WTC11 (cell line): ENCODE data around the gene TGFBR1. TPM values are rescaled to one million over a fixed set of nuclear protein-coding genes. Genes with fewer than 3 reads are reported as not detected.
A peak's percentile ranks its signal among the peaks of the same experiment; 100 is the strongest.

Experiments
- ATAC-seq: fragments of 200-7000 bp; cut with Tn5 transposase; 2 replicates; pipeline ENCODE4 v1.10.0; 2021; ENCODE audit warnings: mild to moderate bottlenecking, moderate library complexity
- CTCF ChIA-PET: fragments of 300-600 bp; sonication (Branson Sonifier 250); formaldehyde crosslinking; loops from one replicate; lab custom pipeline; 2021; ENCODE audit warnings: antibody characterized with exemption; lab: Charles Lee
- POLR2A ChIA-PET: fragments of 350-600 bp; sonication (Branson Sonifier 250); formaldehyde crosslinking; loops from one replicate; lab custom pipeline; 2021; ENCODE audit warnings: antibody characterized with exemption; lab: Charles Lee
- DNase-seq: peaks from one replicate; pipeline ENCODE4 v3.0.0; 2021; ENCODE audit warnings: low spot score
- H3K27ac Mint-ChIP-seq: 2 replicates; pipeline ENCODE4 v1.8.0; 2021; ENCODE audit warnings: mixed read lengths
- H3K27me3 Mint-ChIP-seq: 2 replicates; pipeline ENCODE4 v1.8.0; 2021; ENCODE audit warnings: low read depth, mild to moderate bottlenecking, moderate library complexity, mixed read lengths
- H3K36me3 Mint-ChIP-seq: 2 replicates; pipeline ENCODE4 v1.8.0; 2021; ENCODE audit warnings: mixed read lengths
- H3K4me1 Mint-ChIP-seq: 2 replicates; pipeline ENCODE4 v1.8.0; 2022; ENCODE audit warnings: mixed read lengths
- H3K4me3 Mint-ChIP-seq: 2 replicates; pipeline ENCODE4 v1.8.0; 2021; ENCODE audit warnings: mild to moderate bottlenecking, moderate library complexity, mixed read lengths
- H3K9me3 Mint-ChIP-seq: 2 replicates; pipeline ENCODE4 v1.8.0; 2021; ENCODE audit warnings: mixed read lengths
- CREM ChIP-seq: sonication (generic); formaldehyde crosslinking; IDR thresholded peaks from 2 replicates; pipeline ENCODE4 v1.8.1; 2022; ENCODE audit warnings: mild to moderate bottlenecking, missing genetic modification reagents, moderate library complexity
- GRHL2 ChIP-seq: fragments of 250-450 bp; sonication (Bioruptor Pico); IDR thresholded peaks from 2 replicates; pipeline ENCODE4 v1.8.0; 2022; ENCODE audit warnings: mild to moderate bottlenecking, moderate library complexity; ENCODE audit not compliant: insufficient replicate concordance, severe bottlenecking
- GTF2I ChIP-seq: fragments of 250-450 bp; sonication (Bioruptor Pico); conservative IDR thresholded peaks from 2 replicates; pipeline ENCODE4 v1.4.0; 2021; ENCODE audit warnings: mild to moderate bottlenecking
- HMGA2 ChIP-seq: fragments of 250-450 bp; sonication (Bioruptor Pico); IDR thresholded peaks from 2 replicates; pipeline ENCODE4 v1.4.0; 2021; ENCODE audit warnings: mild to moderate bottlenecking, moderate library complexity
- IRF2 ChIP-seq: sonication (generic); formaldehyde crosslinking; IDR thresholded peaks from 2 replicates; pipeline ENCODE4 v1.8.0; 2022; ENCODE audit warnings: low read depth, missing genetic modification reagents, borderline replicate concordance
- JUN ChIP-seq: sonication (generic); formaldehyde crosslinking; IDR thresholded peaks from 2 replicates; pipeline ENCODE4 v1.8.0; 2023; ENCODE audit warnings: mild to moderate bottlenecking, missing genetic modification reagents
- NR2C2 ChIP-seq: sonication (generic); formaldehyde crosslinking; IDR thresholded peaks from 2 replicates; pipeline ENCODE4 v1.8.0; 2022; ENCODE audit warnings: mild to moderate bottlenecking, missing genetic modification reagents
- ZNF219 ChIP-seq: sonication (generic); formaldehyde crosslinking; IDR thresholded peaks from 2 replicates; pipeline ENCODE4 v1.8.0; 2023; ENCODE audit warnings: missing genetic modification reagents, mild to moderate bottlenecking, borderline replicate concordance
- ZNF416 ChIP-seq: fragments of 250-450 bp; sonication (Bioruptor Pico); IDR thresholded peaks from 2 replicates; pipeline ENCODE4 v1.9.0; 2021; ENCODE audit warnings: mild to moderate bottlenecking, inconsistent platforms
- ZNF671 ChIP-seq: fragments of 250-450 bp; sonication (Bioruptor Pico); IDR thresholded peaks from 2 replicates; pipeline ENCODE4 v1.8.0; 2021; ENCODE audit warnings: mild to moderate bottlenecking
- total RNA-seq: library from RNA; stranded (reverse); gene quantifications from 3 replicates; pipeline ENCODE4 v1.2.3, GENCODE V29; 2021
- TF ChIP-seq, protein P1 (sequence below): sonication (generic); formaldehyde crosslinking; IDR thresholded peaks from 2 replicates; pipeline ENCODE4 v1.8.0; 2022; ENCODE audit warnings: mild to moderate bottlenecking, missing genetic modification reagents
- TF ChIP-seq, protein P2 (sequence below): sonication (generic); formaldehyde crosslinking; IDR thresholded peaks from 2 replicates; pipeline ENCODE4 v1.8.1; 2022; ENCODE audit warnings: low read depth, mild to moderate bottlenecking, moderate library complexity, missing genetic modification reagents, borderline replicate concordance
- TF ChIP-seq, protein P3 (sequence below): sonication (generic); formaldehyde crosslinking; conservative IDR thresholded peaks from 2 replicates; pipeline ENCODE4 v1.8.1; 2022; ENCODE audit warnings: mild to moderate bottlenecking, missing genetic modification reagents
- TF ChIP-seq, protein P4 (sequence below): fragments of 250-450 bp; sonication (Bioruptor Pico); IDR thresholded peaks from 2 replicates; pipeline ENCODE4 v1.9.0; 2021; ENCODE audit warnings: moderate library complexity, mild to moderate bottlenecking, inconsistent platforms, borderline replicate concordance
- TF ChIP-seq, protein P5 (sequence below): sonication (generic); formaldehyde crosslinking; IDR thresholded peaks from 2 replicates; pipeline ENCODE4 v1.8.1; 2023; ENCODE audit warnings: mild to moderate bottlenecking, missing genetic modification reagents
- TF ChIP-seq, protein P6 (sequence below): sonication (generic); formaldehyde crosslinking; IDR thresholded peaks from 2 replicates; pipeline ENCODE4 v1.8.1; 2023; ENCODE audit warnings: mild to moderate bottlenecking, moderate library complexity, missing genetic modification reagents

TGFBR1 gene
- total RNA-seq, 1 experiment from 2014 or later = 42.4 TPM

DNA sequence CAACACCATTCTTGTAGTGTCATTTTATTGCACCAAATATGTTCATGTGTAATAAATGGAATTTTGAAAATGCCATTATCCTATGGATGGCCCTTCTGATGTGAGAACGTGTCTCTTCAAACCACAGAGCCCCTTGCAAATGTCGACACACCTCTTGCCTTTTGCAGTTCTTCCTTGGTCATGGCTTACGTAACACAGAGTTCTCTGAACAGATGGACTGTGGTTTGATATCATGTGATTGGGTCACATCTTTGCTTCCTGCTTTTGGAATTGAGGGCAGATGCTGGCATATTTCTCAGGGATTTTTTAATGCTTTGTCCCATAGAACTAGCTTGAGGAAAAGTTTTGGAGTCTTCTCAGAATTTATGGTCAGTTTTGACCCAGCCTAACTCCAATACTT, 4.6 kb downstream of the TGFBR1 start (continued):
- TF ChIP-seq, protein P1, sequence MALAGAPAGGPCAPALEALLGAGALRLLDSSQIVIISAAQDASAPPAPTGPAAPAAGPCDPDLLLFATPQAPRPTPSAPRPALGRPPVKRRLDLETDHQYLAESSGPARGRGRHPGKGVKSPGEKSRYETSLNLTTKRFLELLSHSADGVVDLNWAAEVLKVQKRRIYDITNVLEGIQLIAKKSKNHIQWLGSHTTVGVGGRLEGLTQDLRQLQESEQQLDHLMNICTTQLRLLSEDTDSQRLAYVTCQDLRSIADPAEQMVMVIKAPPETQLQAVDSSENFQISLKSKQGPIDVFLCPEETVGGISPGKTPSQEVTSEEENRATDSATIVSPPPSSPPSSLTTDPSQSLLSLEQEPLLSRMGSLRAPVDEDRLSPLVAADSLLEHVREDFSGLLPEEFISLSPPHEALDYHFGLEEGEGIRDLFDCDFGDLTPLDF (CRISPR knock-in tag) = no peak
- TF ChIP-seq, protein P2, sequence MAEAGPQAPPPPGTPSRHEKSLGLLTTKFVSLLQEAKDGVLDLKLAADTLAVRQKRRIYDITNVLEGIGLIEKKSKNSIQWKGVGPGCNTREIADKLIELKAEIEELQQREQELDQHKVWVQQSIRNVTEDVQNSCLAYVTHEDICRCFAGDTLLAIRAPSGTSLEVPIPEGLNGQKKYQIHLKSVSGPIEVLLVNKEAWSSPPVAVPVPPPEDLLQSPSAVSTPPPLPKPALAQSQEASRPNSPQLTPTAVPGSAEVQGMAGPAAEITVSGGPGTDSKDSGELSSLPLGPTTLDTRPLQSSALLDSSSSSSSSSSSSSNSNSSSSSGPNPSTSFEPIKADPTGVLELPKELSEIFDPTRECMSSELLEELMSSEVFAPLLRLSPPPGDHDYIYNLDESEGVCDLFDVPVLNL (CRISPR knock-in tag) = no peak
- TF ChIP-seq ZNF416 (CRISPR knock-in tag) = no peak
- TF ChIP-seq, all 79 proteins: peak for 0

DNA sequence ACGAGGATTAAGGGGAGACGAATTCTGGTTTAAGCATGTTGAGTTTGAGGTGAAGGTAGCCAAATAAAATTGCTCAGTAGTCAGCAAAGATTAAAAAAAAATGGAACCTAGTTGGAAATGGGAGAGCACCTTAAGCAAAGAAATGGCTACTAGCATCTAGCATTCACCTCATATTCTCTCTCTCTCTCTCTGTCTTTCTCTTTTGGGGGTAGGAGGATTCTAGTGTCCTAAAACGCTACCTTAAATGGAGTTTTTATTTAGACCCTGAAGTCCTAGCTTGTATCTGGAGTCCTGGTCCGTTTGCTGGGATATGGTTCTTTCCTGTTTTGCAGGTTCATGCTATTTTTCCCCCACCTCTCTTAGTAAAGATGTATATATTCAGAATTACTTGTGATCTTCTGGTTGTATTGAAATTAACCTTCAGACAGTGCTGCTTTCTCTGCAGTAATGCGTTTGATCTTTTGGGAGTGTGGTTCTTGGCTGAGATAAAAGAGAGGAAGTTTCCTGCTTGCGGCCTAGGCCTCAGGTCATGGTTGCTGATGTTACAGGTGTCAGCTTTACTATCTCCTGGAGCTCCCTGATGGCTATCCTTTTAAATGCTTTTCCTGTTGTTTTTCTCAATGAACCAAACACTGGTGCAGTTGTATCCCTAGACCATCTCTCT, 8.0 kb downstream of the TGFBR1 start:
- Mint-ChIP-seq H3K4me3 (no peak overlapping the region), H3K27ac (peak overlapping the region; percentile 42), H3K27me3 (no peaks in the 10 kb centered on the region), H3K36me3 (no peaks in the 10 kb centered on the region), H3K9me3 (no peaks in the 10 kb centered on the region), H3K4me1 (peaks cover 64% of the 10 kb centered on the region)
- no peak for DNase-seq
- CTCF ChIA-PET = interaction anchor here (0.5 to 1.6 kb wide), 3 partner anchors 28 to 262 kb away, joined by 3 to 6 read pairs (median 4); no protein-coding TSS in a partner anchor
- POLR2A ChIA-PET = no interaction called here
- ATAC-seq = peak; percentile 78
- TF ChIP-seq, protein P3, sequence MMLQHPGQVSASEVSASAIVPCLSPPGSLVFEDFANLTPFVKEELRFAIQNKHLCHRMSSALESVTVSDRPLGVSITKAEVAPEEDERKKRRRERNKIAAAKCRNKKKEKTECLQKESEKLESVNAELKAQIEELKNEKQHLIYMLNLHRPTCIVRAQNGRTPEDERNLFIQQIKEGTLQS (CRISPR knock-in tag) = no peak
- TF ChIP-seq HMGA2 (CRISPR knock-in tag) = no peak
- TF ChIP-seq GTF2I = no peak
- no peak for TF ChIP-seq CREM
- no peak for TF ChIP-seq JUN (CRISPR knock-in tag)
- TF ChIP-seq ZNF219 (CRISPR knock-in tag) = no peak
- TF ChIP-seq NR2C2 (CRISPR knock-in tag) = no peak
- TF ChIP-seq, protein P4, sequence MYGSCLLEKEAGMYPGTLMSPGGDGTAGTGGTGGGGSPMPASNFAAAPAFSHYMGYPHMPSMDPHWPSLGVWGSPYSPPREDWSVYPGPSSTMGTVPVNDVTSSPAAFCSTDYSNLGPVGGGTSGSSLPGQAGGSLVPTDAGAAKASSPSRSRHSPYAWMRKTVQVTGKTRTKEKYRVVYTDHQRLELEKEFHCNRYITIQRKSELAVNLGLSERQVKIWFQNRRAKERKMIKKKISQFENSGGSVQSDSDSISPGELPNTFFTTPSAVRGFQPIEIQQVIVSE (CRISPR knock-in tag) = no peak
- TF ChIP-seq IRF2 (CRISPR knock-in tag) = no peak
- TF ChIP-seq GRHL2 (CRISPR knock-in tag) = no peak
- TF ChIP-seq, protein P5, sequence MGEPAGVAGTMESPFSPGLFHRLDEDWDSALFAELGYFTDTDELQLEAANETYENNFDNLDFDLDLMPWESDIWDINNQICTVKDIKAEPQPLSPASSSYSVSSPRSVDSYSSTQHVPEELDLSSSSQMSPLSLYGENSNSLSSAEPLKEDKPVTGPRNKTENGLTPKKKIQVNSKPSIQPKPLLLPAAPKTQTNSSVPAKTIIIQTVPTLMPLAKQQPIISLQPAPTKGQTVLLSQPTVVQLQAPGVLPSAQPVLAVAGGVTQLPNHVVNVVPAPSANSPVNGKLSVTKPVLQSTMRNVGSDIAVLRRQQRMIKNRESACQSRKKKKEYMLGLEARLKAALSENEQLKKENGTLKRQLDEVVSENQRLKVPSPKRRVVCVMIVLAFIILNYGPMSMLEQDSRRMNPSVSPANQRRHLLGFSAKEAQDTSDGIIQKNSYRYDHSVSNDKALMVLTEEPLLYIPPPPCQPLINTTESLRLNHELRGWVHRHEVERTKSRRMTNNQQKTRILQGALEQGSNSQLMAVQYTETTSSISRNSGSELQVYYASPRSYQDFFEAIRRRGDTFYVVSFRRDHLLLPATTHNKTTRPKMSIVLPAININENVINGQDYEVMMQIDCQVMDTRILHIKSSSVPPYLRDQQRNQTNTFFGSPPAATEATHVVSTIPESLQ (CRISPR knock-in tag) = no peak
- TF ChIP-seq, protein P6, sequence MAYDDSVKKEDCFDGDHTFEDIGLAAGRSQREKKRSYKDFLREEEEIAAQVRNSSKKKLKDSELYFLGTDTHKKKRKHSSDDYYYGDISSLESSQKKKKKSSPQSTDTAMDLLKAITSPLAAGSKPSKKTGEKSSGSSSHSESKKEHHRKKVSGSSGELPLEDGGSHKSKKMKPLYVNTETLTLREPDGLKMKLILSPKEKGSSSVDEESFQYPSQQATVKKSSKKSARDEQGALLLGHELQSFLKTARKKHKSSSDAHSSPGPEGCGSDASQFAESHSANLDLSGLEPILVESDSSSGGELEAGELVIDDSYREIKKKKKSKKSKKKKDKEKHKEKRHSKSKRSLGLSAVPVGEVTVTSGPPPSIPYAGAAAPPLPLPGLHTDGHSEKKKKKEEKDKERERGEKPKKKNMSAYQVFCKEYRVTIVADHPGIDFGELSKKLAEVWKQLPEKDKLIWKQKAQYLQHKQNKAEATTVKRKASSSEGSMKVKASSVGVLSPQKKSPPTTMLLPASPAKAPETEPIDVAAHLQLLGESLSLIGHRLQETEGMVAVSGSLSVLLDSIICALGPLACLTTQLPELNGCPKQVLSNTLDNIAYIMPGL (CRISPR knock-in tag) = no peak
- no peak for TF ChIP-seq ZNF671
